ENCODE measurements around the gene FCN1.

- TF ChIP-seq RFX5 (IDR thresholded peaks at IDR 0.05; ENCODE audit: low read length): no peak
- TF ChIP-seq CTCF (IDR thresholded peaks at IDR 0.05): no peak
- no peak for TF ChIP-seq EZH2phosphoT487 (IDR thresholded peaks at IDR 0.05; ENCODE audit: borderline replicate concordance, low read depth)
- no peak for TF ChIP-seq POLR2AphosphoS5 (IDR thresholded peaks at IDR 0.05; ENCODE audit: low read depth, low read length)
- TF ChIP-seq NRF1 (IDR thresholded peaks at IDR 0.05; ENCODE audit: low read depth, low read length): no peak
- no peak for TF ChIP-seq TAF1 (IDR thresholded peaks at IDR 0.05; ENCODE audit: borderline replicate concordance, low read depth, low read length)
- no peak for TF ChIP-seq FOSL2 (IDR thresholded peaks at IDR 0.05; ENCODE audit: borderline replicate concordance, low read depth)
- no peak for TF ChIP-seq MXI1 (IDR thresholded peaks at IDR 0.05; ENCODE audit: low read depth, low read length)
- no peak for TF ChIP-seq MAX (IDR thresholded peaks at IDR 0.05; ENCODE audit: low read depth)
- no peak for TF ChIP-seq FOXM1 (IDR thresholded peaks at IDR 0.05; ENCODE audit: low read depth)
- TF ChIP-seq CHD2 (IDR thresholded peaks at IDR 0.05; ENCODE audit: low read length, partially characterized antibody): no peak
- no peak for TF ChIP-seq ZBTB33 (IDR thresholded peaks at IDR 0.05; ENCODE audit: borderline replicate concordance, low read depth)
- no peak for TF ChIP-seq REST (IDR thresholded peaks at IDR 0.05; ENCODE audit: low read depth, low read length)
- TF ChIP-seq USF2 (IDR thresholded peaks at IDR 0.05; ENCODE audit: borderline replicate concordance, low read depth, low read length): no peak
Measured at GRCh38 chr9:134887219-134887618, 30.5 kb downstream of the FCN1 start.

Data from SK-N-SH (cell line).